ENCODE results near the gene COX20.

- no peak for TF ChIP-seq CTCF (conservative IDR thresholded peaks at IDR 0.05 in 1 of 2, IDR thresholded peaks at IDR 0.05 in 1 of 2; ENCODE audit: extremely low read depth in 1 of 2, insufficient read depth in 1 of 2, low read depth in 1 of 2, low read length in 2 of 2)
- no peak for TF ChIP-seq EZH2 (IDR thresholded peaks at IDR 0.05; ENCODE audit: borderline replicate concordance, low read length)
Measured at GRCh38 chr1:244839656-244840055, 4.2 kb downstream of the COX20 start.
